SK-N-SH (cell line): Measurements from ENCODE around the gene ARHGAP15. TPM values are rescaled to one million over a fixed set of nuclear protein-coding genes. Genes with fewer than 3 reads are reported as not detected.

ENCODE experiments used
- CTCF ChIA-PET: fragments of 300-600, 350-600 bp; formaldehyde crosslinking; extraction: SDS; loops from one replicate; lab custom pipeline; 2021; lab: Yijun Ruan, JAX
- POLR2A ChIA-PET: fragments of 350-600 bp; sonication (Branson Sonifier 250); formaldehyde crosslinking; extraction: SDS; loops from one replicate; lab custom pipeline; 2020; ENCODE audit warnings: antibody characterized with exemption, inconsistent platforms; lab: Yijun Ruan, JAX
- DNase-seq: peaks from one replicate; pipeline ENCODE4 v3.0.0; 2012
- H2AFZ ChIP-seq: fragments of 200-600 bp; sonication (generic); 2 replicates; pipeline ENCODE4 v1.8.1; 2016; ENCODE audit warnings: antibody characterized with exemption, mild to moderate bottlenecking, low read depth
- H3F3A ChIP-seq: fragments of 200-600 bp; sonication (generic); replicated peaks from 2 replicates; pipeline ENCODE3; 2016; ENCODE audit warnings: antibody characterized with exemption, mild to moderate bottlenecking; ENCODE audit not compliant: insufficient read depth
- H3K27ac ChIP-seq, 2 experiments: fragments of 200-500 bp in 1 of 2; fragments of 200-600 bp in 1 of 2; sonication (Bioruptor generic) in 1 of 2; sonication (generic), shearing (Covaris generic) in 1 of 2; 2 replicates each; pipeline versions ENCODE4 v1.5.1 to v1.6.1; 2014 to 2016; ENCODE audit warnings: low read depth in 2 of 2, inconsistent platforms in 1 of 2, low read length in 1 of 2, mild to moderate bottlenecking in 1 of 2, mixed read lengths in 1 of 2
- H3K27me3 ChIP-seq: fragments of 200-600 bp; sonication (generic), shearing (Covaris generic); 2 replicates; pipeline ENCODE4 v1.6.1; 2016; ENCODE audit warnings: mixed run types; ENCODE audit not compliant: insufficient read depth
- H3K36me3 ChIP-seq, 2 experiments: fragments of 200-500 bp in 1 of 2; fragments of 200-600 bp in 1 of 2; sonication (Bioruptor generic) in 1 of 2; sonication (generic) in 1 of 2; replicated peaks in 1 of 2; 2 replicates each; pipeline versions ENCODE3 to v1.5.1; 2014 to 2016; ENCODE audit warnings: low read length in 1 of 2, mild to moderate bottlenecking in 1 of 2; ENCODE audit not compliant: insufficient read depth in 2 of 2, control insufficient read depth in 1 of 2
- H3K4me1 ChIP-seq, 2 experiments: fragments of 200-500 bp in 1 of 2; fragments of 200-600 bp in 1 of 2; sonication (Bioruptor generic) in 1 of 2; sonication (generic), shearing (Covaris generic) in 1 of 2; 2 replicates each; pipeline versions ENCODE4 v1.5.1 to v1.6.1; 2014 to 2016; ENCODE audit warnings: low read depth in 1 of 2, low read length in 1 of 2, mixed run types in 1 of 2; ENCODE audit not compliant: insufficient read depth in 2 of 2, control insufficient read depth in 1 of 2
- H3K4me2 ChIP-seq: fragments of 200-600 bp; sonication (generic), shearing (Covaris generic); 2 replicates; pipeline ENCODE4 v1.6.1; 2017; ENCODE audit warnings: mixed run types
- H3K4me3 ChIP-seq, 2 experiments: fragments of 200-500 bp in 1 of 2; fragments of 200-600 bp in 1 of 2; sonication (Bioruptor generic) in 1 of 2; sonication (generic), shearing (Covaris generic) in 1 of 2; 2 replicates each; pipeline versions ENCODE4 v1.5.1 to v1.8.1; 2014 to 2016; ENCODE audit warnings: low read depth in 2 of 2, inconsistent platforms in 1 of 2, low read length in 1 of 2, mild to moderate bottlenecking in 1 of 2, mixed read lengths in 1 of 2, moderate library complexity in 1 of 2
- H3K79me2 ChIP-seq: fragments of 200-600 bp; sonication (generic); 2 replicates; pipeline ENCODE4 v1.8.1; 2017; ENCODE audit warnings: mild to moderate bottlenecking; ENCODE audit not compliant: insufficient read depth
- H3K9ac ChIP-seq: fragments of 200-600 bp; sonication (generic); 2 replicates; pipeline ENCODE4 v1.6.1; 2017; ENCODE audit warnings: mixed run types
- H3K9me2 ChIP-seq: fragments of 200-600 bp; sonication (generic); 2 replicates; pipeline ENCODE4 v1.6.1; 2017; ENCODE audit warnings: mixed run types
- H3K9me3 ChIP-seq: fragments of 200-600 bp; sonication (generic); 2 replicates; pipeline ENCODE4 v1.6.1; 2017; ENCODE audit warnings: mixed run types, mild to moderate bottlenecking, moderate library complexity
- H4K20me1 ChIP-seq: fragments of 200-600 bp; sonication (generic); 2 replicates; pipeline ENCODE4 v1.6.1; 2017; ENCODE audit warnings: mild to moderate bottlenecking, mixed run types; ENCODE audit not compliant: insufficient read depth
- CHD2 ChIP-seq: fragments of 150-350 bp; IDR thresholded peaks from 2 replicates; pipeline ENCODE4 v1.6.1; 2018; ENCODE audit warnings: low read length; ENCODE audit not compliant: partially characterized antibody
- CTCF ChIP-seq: fragments of 200-600 bp; sonication (generic); IDR thresholded peaks from 2 replicates; pipeline ENCODE4 v1.6.1; 2017; ENCODE audit warnings: antibody characterized with exemption, mild to moderate bottlenecking, moderate library complexity
- ELF1 ChIP-seq: IDR thresholded peaks from 2 replicates; pipeline ENCODE4 v1.4.0; 2012
- EP300 ChIP-seq, 2 experiments: IDR thresholded peaks; 2 replicates each; pipeline versions ENCODE4 v1.4.0 to v1.6.1; 2012; ENCODE audit warnings: borderline replicate concordance in 1 of 2, low read depth in 1 of 2, low read length in 1 of 2
- EZH2phosphoT487 ChIP-seq: fragments of 200-600 bp; sonication (generic); IDR thresholded peaks from 2 replicates; pipeline ENCODE4 v1.6.1; 2017; ENCODE audit warnings: low read depth, mixed run types, mild to moderate bottlenecking, antibody characterized with exemption, moderate library complexity, borderline replicate concordance
- FOSL2 ChIP-seq: IDR thresholded peaks from 2 replicates; pipeline ENCODE4 v1.4.0; 2012; ENCODE audit warnings: low read depth, mild to moderate bottlenecking, moderate library complexity, borderline replicate concordance
- FOXJ3 ChIP-seq: sonication (generic); formaldehyde crosslinking; IDR thresholded peaks from 2 replicates; pipeline ENCODE4 v1.5.1; 2020; ENCODE audit warnings: mild to moderate bottlenecking, missing genetic modification reagents
- GABPA ChIP-seq: IDR thresholded peaks from 2 replicates; pipeline ENCODE4 v1.4.0; 2012; ENCODE audit warnings: low read depth, mild to moderate bottlenecking
- GATA2 ChIP-seq: sonication (generic); formaldehyde crosslinking; IDR thresholded peaks from 2 replicates; pipeline ENCODE4 v1.5.0; 2020; ENCODE audit warnings: mild to moderate bottlenecking, missing genetic modification reagents
- MAX ChIP-seq: IDR thresholded peaks from 2 replicates; pipeline ENCODE4 v1.4.0; 2012; ENCODE audit warnings: low read depth
- MEF2A ChIP-seq: IDR thresholded peaks from 2 replicates; pipeline ENCODE4 v1.4.0; 2012; ENCODE audit warnings: low read depth, borderline replicate concordance
- MXI1 ChIP-seq: IDR thresholded peaks from 2 replicates; pipeline ENCODE4 v1.6.1; 2012; ENCODE audit warnings: mild to moderate bottlenecking, low read depth, low read length, improper control_type of control experiment
- NRF1 ChIP-seq: IDR thresholded peaks from 2 replicates; pipeline ENCODE4 v1.6.1; 2012; ENCODE audit warnings: low read depth, mild to moderate bottlenecking, low read length
- POLR2AphosphoS5 ChIP-seq: IDR thresholded peaks from 2 replicates; pipeline ENCODE4 v1.6.1; 2012; ENCODE audit warnings: low read depth, low read length
- RAD21 ChIP-seq: IDR thresholded peaks from 2 replicates; pipeline ENCODE4 v1.6.1; 2012; ENCODE audit warnings: mild to moderate bottlenecking, low read length
- REST ChIP-seq: IDR thresholded peaks from 2 replicates; pipeline ENCODE4 v1.6.1; 2012; ENCODE audit warnings: mild to moderate bottlenecking, low read depth, low read length, moderate library complexity
- RFX5 ChIP-seq: IDR thresholded peaks from 2 replicates; pipeline ENCODE4 v1.6.1; 2012; ENCODE audit warnings: mild to moderate bottlenecking, improper control_type of control experiment, low read length
- RXRA ChIP-seq: IDR thresholded peaks from 2 replicates; pipeline ENCODE4 v1.4.0; 2012; ENCODE audit warnings: low read depth, mild to moderate bottlenecking, borderline replicate concordance
- SIN3A ChIP-seq: IDR thresholded peaks from 2 replicates; pipeline ENCODE4 v1.6.1; 2012; ENCODE audit warnings: low read depth, mild to moderate bottlenecking, low read length, moderate library complexity, borderline replicate concordance
- SMC3 ChIP-seq: IDR thresholded peaks from 2 replicates; pipeline ENCODE4 v1.6.1; 2012; ENCODE audit warnings: low read depth, low read length, improper control_type of control experiment
- TCF12 ChIP-seq: IDR thresholded peaks from 2 replicates; pipeline ENCODE4 v1.4.0; 2012
- TEAD4 ChIP-seq: IDR thresholded peaks from 2 replicates; pipeline ENCODE4 v1.4.0; 2012; ENCODE audit warnings: mild to moderate bottlenecking, borderline replicate concordance; ENCODE audit not compliant: insufficient read depth
- USF1 ChIP-seq: IDR thresholded peaks from 2 replicates; pipeline ENCODE4 v1.4.0; 2012; ENCODE audit warnings: low read depth, borderline replicate concordance
- USF2 ChIP-seq: fragments of 150-350 bp; IDR thresholded peaks from 2 replicates; pipeline ENCODE4 v1.6.1; 2017; ENCODE audit warnings: antibody characterized with exemption, low read length, low read depth, borderline replicate concordance
- YY1 ChIP-seq: IDR thresholded peaks from 2 replicates; pipeline ENCODE4 v1.4.0; 2012; ENCODE audit warnings: low read depth, mild to moderate bottlenecking
- WGBS: methylation state at CpG from one replicate; pipeline ENCODE4 v1.1.6; 2017; ENCODE audit warnings: low lambda C conversion rate; 5-methylcytosine and 5-hydroxymethylcytosine counted together
- polyA plus RNA-seq, 3 experiments: library from polyadenylated mRNA; depleted of rRNA; stranded (reverse); fragments of >200 nt; gene quantifications; 2 replicates each; pipeline ENCODE4 v1.2.3, GENCODE V29; 2012
- TF ChIP-seq, protein P1 (sequence below): IDR thresholded peaks from 2 replicates; pipeline ENCODE4 v1.4.0; 2012; ENCODE audit warnings: low read depth, borderline replicate concordance

ARHGAP15 gene
- polyA plus RNA-seq, 1 of the 3 experiments (the other 2 are of a cell fraction): not detected

- ChIA-PET POLR2A (no interaction called here), CTCF (interaction anchor here (0.6 to 2.1 kb wide), 8 partner anchors 14 to 1092 kb away, joined by 3 to 8 read pairs (median 3); no protein-coding TSS in a partner anchor)
- peak; percentile 27 for DNase-seq
- no peaks in the 10 kb centered on the region for H3K9me3 ChIP-seq
- WGBS: 64% methylated on average over 2 of the region's 2 CpGs
- no peak overlapping the region for H3K4me2 ChIP-seq
- H3K9ac ChIP-seq: no peak overlapping the region
- no peak overlapping the region for H3K4me3 ChIP-seq
- no peaks in the 10 kb centered on the region for H3K36me3 ChIP-seq
- H3K27ac ChIP-seq: no peak overlapping the region
- no peaks in the 10 kb centered on the region; a peak in 1 of 4 replicates for H3K4me1 ChIP-seq
- no peak overlapping the region for H2AFZ ChIP-seq
- H3K79me2 ChIP-seq: no peaks in the 10 kb centered on the region
- no peaks in the 10 kb centered on the region for H3F3A ChIP-seq
- H3K9me2 ChIP-seq: no peaks in the 10 kb centered on the region
- H3K27me3 ChIP-seq: no peaks in the 10 kb centered on the region
- no peaks in the 10 kb centered on the region for H4K20me1 ChIP-seq
- TF ChIP-seq RXRA: no peak
- no peak for TF ChIP-seq RFX5
- no peak for TF ChIP-seq YY1
- no peak for TF ChIP-seq REST
- TF ChIP-seq POLR2AphosphoS5: no peak
- no peak for TF ChIP-seq FOSL2
- TF ChIP-seq GABPA: no peak
- no peak for TF ChIP-seq EZH2phosphoT487
- no peak for TF ChIP-seq TEAD4
- TF ChIP-seq TCF12: no peak
- peak; percentile 56 for TF ChIP-seq SMC3
- TF ChIP-seq ELF1: no peak
- no peak for TF ChIP-seq FOXJ3
- peak; percentile 71 for TF ChIP-seq CTCF
- TF ChIP-seq USF1: no peak
- TF ChIP-seq, protein P1, sequence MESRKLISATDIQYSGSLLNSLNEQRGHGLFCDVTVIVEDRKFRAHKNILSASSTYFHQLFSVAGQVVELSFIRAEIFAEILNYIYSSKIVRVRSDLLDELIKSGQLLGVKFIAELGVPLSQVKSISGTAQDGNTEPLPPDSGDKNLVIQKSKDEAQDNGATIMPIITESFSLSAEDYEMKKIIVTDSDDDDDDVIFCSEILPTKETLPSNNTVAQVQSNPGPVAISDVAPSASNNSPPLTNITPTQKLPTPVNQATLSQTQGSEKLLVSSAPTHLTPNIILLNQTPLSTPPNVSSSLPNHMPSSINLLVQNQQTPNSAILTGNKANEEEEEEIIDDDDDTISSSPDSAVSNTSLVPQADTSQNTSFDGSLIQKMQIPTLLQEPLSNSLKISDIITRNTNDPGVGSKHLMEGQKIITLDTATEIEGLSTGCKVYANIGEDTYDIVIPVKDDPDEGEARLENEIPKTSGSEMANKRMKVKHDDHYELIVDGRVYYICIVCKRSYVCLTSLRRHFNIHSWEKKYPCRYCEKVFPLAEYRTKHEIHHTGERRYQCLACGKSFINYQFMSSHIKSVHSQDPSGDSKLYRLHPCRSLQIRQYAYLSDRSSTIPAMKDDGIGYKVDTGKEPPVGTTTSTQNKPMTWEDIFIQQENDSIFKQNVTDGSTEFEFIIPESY: no peak
- TF ChIP-seq GATA2 (CRISPR knock-in tag): no peak
- TF ChIP-seq SIN3A: no peak
- TF ChIP-seq CHD2: no peak
- 0 out of 4 replicates have a peak, but pooled peaks of 1 of the 2 experiments have one; percentile 22 for TF ChIP-seq EP300 (IDR thresholded peaks at IDR 0.05; ENCODE audit: borderline replicate concordance in 1 of 2, low read depth in 1 of 2, low read length in 1 of 2)
- TF ChIP-seq USF2: no peak
- TF ChIP-seq MXI1: no peak
- TF ChIP-seq MEF2A: no peak
- TF ChIP-seq RAD21: peak; percentile 87
- TF ChIP-seq MAX: no peak
- TF ChIP-seq NRF1: no peak
Observed at GRCh38 chr2:143513081-143513480, 383.9 kb downstream of the ARHGAP15 start.
